H1 (cell line): ENCODE results near the gene SEC63. TPM values are rescaled to one million over a fixed set of nuclear protein-coding genes. Genes with fewer than 3 reads are reported as not detected.

Experiments
- CHD7 ChIP-seq: fragments of 300-600 bp; sonication (generic); IDR thresholded peaks from 2 replicates; pipeline ENCODE4 v1.7.1; 2012; ENCODE audit warnings: low read length, moderate library complexity, mild to moderate bottlenecking, inconsistent platforms; ENCODE audit not compliant: insufficient replicate concordance
- polyA plus RNA-seq, 7 experiments: library from polyadenylated mRNA; depleted of rRNA in 3 of 7; stranded (reverse) in 5 of 7; unstranded in 2 of 7; fragments of >200 nt in 5 of 7; fragments of 200-250 nt in 2 of 7; gene quantifications; 1 replicate in 5 of 7; 2 replicates in 1 of 7; 4 replicates in 1 of 7; pipeline versions ENCODE4 v1.2.1 to v1.2.3, GENCODE V29; 2011 to 2013; ENCODE audit warnings: missing spikeins in 2 of 7, mixed read lengths in 2 of 7
- total RNA-seq: library from RNA; stranded (reverse); fragmentation: NEBNext Ultra II Directional; extraction: Animal tissue kit (Norgen Biotek cat#: 25700); gene quantifications from 2 replicates; pipeline ENCODE4 v1.2.1, GENCODE V29; 2021

The SEC63 gene
- total and polyA plus RNA-seq, 2 of the 8 experiments (the other 6 are each of a cell fraction or from before 2014, with no cell fraction given), result 17.3 to 121 TPM

GRCh38 chr6:107853230-107853629, 104.8 kb downstream of the SEC63 start (continued):
- no peak for TF ChIP-seq CHD7
